CD14-positive monocyte (primary cell): ENCODE data around the gene RNASE7. TPM values are rescaled to one million over a fixed set of nuclear protein-coding genes. Genes with fewer than 3 reads are reported as not detected.

Experiments
- DNase-seq, 3 donors: peaks; one replicate each; pipeline ENCODE4 v3.0.0-alpha.2; 2011 to 2022
- H2AFZ ChIP-seq: 2 replicates; pipeline ENCODE4 v1.6.0; 2012; ENCODE audit warnings: mild to moderate bottlenecking, low read depth, low read length, inconsistent platforms; ENCODE audit not compliant: insufficient read depth, poor library complexity, severe bottlenecking
- H3K27ac ChIP-seq, 2 donors: 1 replicate in 1 of 2; 2 replicates in 1 of 2; pipeline ENCODE4 v1.5.1; 2012 to 2013; ENCODE audit warnings: low read length in 2 of 2, control low read depth in 1 of 2, inconsistent platforms in 1 of 2, low read depth in 1 of 2, mild to moderate bottlenecking in 1 of 2
- H3K27me3 ChIP-seq, 2 donors: one replicate each; pipeline versions ENCODE4 v1.6.0 to v1.6.1; 2011 to 2013; ENCODE audit warnings: low read length in 2 of 2; ENCODE audit not compliant: control insufficient read depth in 2 of 2, insufficient read depth in 2 of 2
- H3K36me3 ChIP-seq, 2 donors: replicated peaks in 1 of 2; 1 replicate in 1 of 2; 2 replicates in 1 of 2; pipeline versions ENCODE4 v1.5.1 to v1.6.1; 2012 to 2013; ENCODE audit warnings: low read length in 2 of 2, control low read depth in 1 of 2, inconsistent platforms in 1 of 2, mild to moderate bottlenecking in 1 of 2; ENCODE audit not compliant: insufficient read depth in 2 of 2, control insufficient read depth in 1 of 2
- H3K4me1 ChIP-seq, 2 donors: 1 replicate in 1 of 2; 2 replicates in 1 of 2; pipeline versions ENCODE4 v1.5.1 to v1.6.1; 2012 to 2013; ENCODE audit warnings: low read length in 2 of 2, control low read depth in 1 of 2, inconsistent platforms in 1 of 2, mild to moderate bottlenecking in 1 of 2, moderate library complexity in 1 of 2; ENCODE audit not compliant: insufficient read depth in 2 of 2, control insufficient read depth in 1 of 2
- H3K4me2 ChIP-seq: replicated peaks from 2 replicates; pipeline ENCODE3; 2012; ENCODE audit warnings: low read length, moderate library complexity, mild to moderate bottlenecking; ENCODE audit not compliant: poor library complexity, severe bottlenecking; ENCODE audit errors: extremely low read depth
- H3K4me3 ChIP-seq, 3 experiments: fragments of 200-600 bp in 1 of 3; sonication (generic) in 1 of 3; replicated peaks in 1 of 3; 1 replicate in 2 of 3; 2 replicates in 1 of 3; pipeline ENCODE4 v1.5.1; 2011 to 2013; ENCODE audit warnings: low read length in 3 of 3, mild to moderate bottlenecking in 3 of 3, control low read depth in 2 of 3, low read depth in 2 of 3, inconsistent platforms in 1 of 3, moderate library complexity in 1 of 3
- H3K79me2 ChIP-seq: 2 replicates; pipeline ENCODE4 v1.6.0; 2012; ENCODE audit warnings: mild to moderate bottlenecking, control low read depth, inconsistent platforms, low read length, moderate library complexity; ENCODE audit not compliant: insufficient read depth
- H3K9ac ChIP-seq: 2 replicates; pipeline ENCODE4 v1.6.0; 2017; ENCODE audit warnings: low read length, mild to moderate bottlenecking; ENCODE audit not compliant: insufficient read depth, poor library complexity, severe bottlenecking
- H3K9me3 ChIP-seq, 2 donors: replicated peaks in 1 of 2; 1 replicate in 1 of 2; 2 replicates in 1 of 2; pipeline versions ENCODE4 v1.5.1 to v1.6.1; 2012 to 2013; ENCODE audit warnings: low read length in 2 of 2, control low read depth in 1 of 2; ENCODE audit not compliant: control insufficient read depth in 1 of 2, insufficient read depth in 1 of 2
- H4K20me1 ChIP-seq: 2 replicates; pipeline ENCODE4 v1.6.0; 2012; ENCODE audit warnings: mild to moderate bottlenecking, low read length, control low read depth, moderate library complexity; ENCODE audit not compliant: insufficient read depth
- H3K27ac Mint-ChIP-seq, 7 donors: one replicate each; pipeline ENCODE4 v1.8.0; 2020; ENCODE audit warnings: mild to moderate bottlenecking in 7 of 7, mixed read lengths in 7 of 7, moderate library complexity in 6 of 7, inconsistent platforms in 2 of 7
- H3K27me3 Mint-ChIP-seq, 3 donors: one replicate each; pipeline ENCODE4 v1.8.0; 2021 to 2022; ENCODE audit warnings: low read depth in 3 of 3, mild to moderate bottlenecking in 3 of 3, mixed read lengths in 3 of 3, moderate library complexity in 3 of 3, inconsistent platforms in 1 of 3
- H3K36me3 Mint-ChIP-seq, 2 donors: one replicate each; pipeline ENCODE4 v1.8.0; 2020; ENCODE audit warnings: mixed read lengths in 2 of 2, inconsistent platforms in 1 of 2, mild to moderate bottlenecking in 1 of 2
- H3K4me1 Mint-ChIP-seq: one replicate; pipeline ENCODE4 v1.8.0; 2020; ENCODE audit warnings: mild to moderate bottlenecking, mixed read lengths
- H3K4me3 Mint-ChIP-seq, 2 donors: one replicate each; pipeline ENCODE4 v1.8.0; 2020; ENCODE audit warnings: mild to moderate bottlenecking in 2 of 2, mixed read lengths in 2 of 2, moderate library complexity in 1 of 2
- H3K9me3 Mint-ChIP-seq, 7 donors: one replicate each; pipeline ENCODE4 v1.8.0; 2020 to 2022; ENCODE audit warnings: mixed read lengths in 7 of 7, mild to moderate bottlenecking in 6 of 7, moderate library complexity in 6 of 7, inconsistent platforms in 2 of 7
- CTCF ChIP-seq: fragments of 200-600 bp; IDR thresholded peaks from one replicate; pipeline ENCODE4 v1.8.0; 2022; ENCODE audit warnings: antibody characterized with exemption, mild to moderate bottlenecking
- WGBS: methylation state at CpG from one replicate; pipeline ENCODE4 v1.1.5; 2013; ENCODE audit warnings: missing lambda C conversion rate; ENCODE audit not compliant: insufficient coverage; 5-methylcytosine and 5-hydroxymethylcytosine counted together
- intact Hi-C, 2 donors: fragments of 100-400 bp; cut with micrococcal nuclease; formaldehyde crosslinking; loops; one replicate each; pipeline versions ENCODE4 v1.15.0 to v1.15.1; 2023
- polyA plus RNA-seq, 3 donors: library from polyadenylated mRNA; depleted of rRNA in 1 of 3; unstranded in 2 of 3; stranded (reverse) in 1 of 3; fragments of 300-500 nt in 2 of 3; fragments of >200 nt in 1 of 3; fragmentation: Illumina TruSeq in 2 of 3; gene quantifications; 1 replicate in 2 of 3; 2 replicates in 1 of 3; pipeline ENCODE4 v1.2.3, GENCODE V29; 2012 to 2021

Gene RNASE7
- polyA plus RNA-seq, 3 donors: not detected

GRCh38 chr14:21074398-21075272 is 32.5 kb downstream of the RNASE7 start:
- intact Hi-C loops: no loop called here
- no peak for DNase-seq
- Histone ChIP-seq H3K36me3 (peaks cover 62 to 71% of the 10 kb centered on the region in 2 donors), H3K27me3 (no peaks in the 10 kb centered on the region), H4K20me1 (peaks cover 11% of the 10 kb centered on the region), H3K79me2 (peaks cover 33% of the 10 kb centered on the region), H3K4me1 (peaks cover 27 to 32% of the 10 kb centered on the region in 2 donors), H3K4me3 (no peak overlapping the region), H3K27ac (peak overlapping the region in 1 of 2 donors; percentile 3), H3K9me3 (no peaks in the 10 kb centered on the region), H3K9ac (no peak overlapping the region), H3K4me2 (no peak overlapping the region), H2AFZ (no peak overlapping the region)
- Mint-ChIP-seq H3K27me3 (peaks cover 1 to 5% (median 2%) of the 10 kb centered on the region in 3 donors), H3K4me3 (no peak overlapping the region), H3K27ac (peak overlapping the region in 4 of 7 donors; percentile 48 to 63 (median 56)), H3K9me3 (peaks cover 0 to 3% (median 0%) of the 10 kb centered on the region in 7 donors), H3K36me3 (peaks cover 58 to 66% of the 10 kb centered on the region in 2 donors), H3K4me1 (peaks cover 32% of the 10 kb centered on the region)
- 98% methylated on average over 20 of the region's 26 CpGs for WGBS
- TF ChIP-seq CTCF: no peak

- DNase-seq: no peak
- no peak for TF ChIP-seq CTCF
- Histone ChIP-seq H4K20me1 (peaks cover 11% of the 10 kb centered on the region), H3K9me3 (no peaks in the 10 kb centered on the region), H3K4me2 (no peak overlapping the region), H3K4me3 (no peak overlapping the region), H3K27me3 (no peaks in the 10 kb centered on the region), H3K79me2 (peaks cover 23% of the 10 kb centered on the region), H3K36me3 (peaks cover 74 to 83% of the 10 kb centered on the region in 2 donors), H3K27ac (peak overlapping the region in 1 of 2 donors; percentile 23), H3K4me1 (peaks cover 21 to 25% of the 10 kb centered on the region in 2 donors), H2AFZ (no peak overlapping the region), H3K9ac (no peak overlapping the region)
- peaks cover 68 to 78% of the 10 kb centered on the region in 2 donors for H3K36me3 Mint-ChIP-seq
- peaks cover 27% of the 10 kb centered on the region for H3K4me1 Mint-ChIP-seq
- WGBS: 96% methylated on average over 9 of the region's 9 CpGs
- peaks cover 0 to 3% (median 0%) of the 10 kb centered on the region in 7 donors for H3K9me3 Mint-ChIP-seq
- intact Hi-C loops: no loop called here
- no peak overlapping the region for H3K4me3 Mint-ChIP-seq
- H3K27me3 Mint-ChIP-seq: peaks cover 0 to 2% (median 2%) of the 10 kb centered on the region in 3 donors
- H3K27ac Mint-ChIP-seq: peak overlapping the region in 4 of 7 donors; percentile 5 to 56 (median 24)
Observed at GRCh38 chr14:21075719-21076437, 33.7 kb downstream of the RNASE7 start.
